A549 (cell line): ENCODE measurements around the gene ELL3.

ENCODE experiments used
- BHLHE40 ChIP-seq: IDR thresholded peaks from 2 replicates; pipeline ENCODE4 v1.6.1; 2012; ENCODE audit warnings: low read depth, low read length, inconsistent platforms
- CEBPB ChIP-seq, 2 experiments: fragments of >200 bp in 1 of 2; sonication (Bioruptor Twin) in 1 of 2; formaldehyde crosslinking in 1 of 2; IDR thresholded peaks; 2 replicates each; pipeline ENCODE4 v1.6.1; 2012 to 2016
- EP300 ChIP-seq, 2 experiments: fragments of >200 bp; sonication (Bioruptor Twin); formaldehyde crosslinking; IDR thresholded peaks; 2 replicates in 1 of 2; 3 replicates in 1 of 2; pipeline ENCODE4 v1.6.1; 2016 to 2017
- HOXB5 ChIP-seq: fragments of 250-450 bp; sonication (Bioruptor Pico); IDR thresholded peaks from 2 replicates; pipeline ENCODE4 v1.5.0; 2020; ENCODE audit warnings: mild to moderate bottlenecking, moderate library complexity
- MAFK ChIP-seq: fragments of 450-650 bp; IDR thresholded peaks from 2 replicates; pipeline ENCODE4 v1.6.1; 2014; ENCODE audit not compliant: partially characterized antibody
- POLR2A ChIP-seq: IDR thresholded peaks from 2 replicates; pipeline ENCODE4 v1.6.1; 2012; ENCODE audit warnings: mild to moderate bottlenecking, low read length
- POLR2AphosphoS2 ChIP-seq: conservative IDR thresholded peaks from 2 replicates; pipeline ENCODE4 v1.6.1; 2012; ENCODE audit warnings: low read length, improper control_type of control experiment, inconsistent platforms
- RAD21 ChIP-seq, 2 experiments: fragments of >200 bp in 1 of 2; sonication (Bioruptor Twin) in 1 of 2; formaldehyde crosslinking in 1 of 2; IDR thresholded peaks in 1 of 2; conservative IDR thresholded peaks in 1 of 2; 2 replicates in 1 of 2; 3 replicates in 1 of 2; pipeline ENCODE4 v1.6.1; 2012 to 2018; ENCODE audit warnings: inconsistent platforms in 1 of 2
- SMC3 ChIP-seq: fragments of >200 bp; sonication (Bioruptor Twin); formaldehyde crosslinking; IDR thresholded peaks from 3 replicates; pipeline ENCODE4 v1.6.1; 2018; ENCODE audit warnings: inconsistent platforms
- ZC3H11A ChIP-seq: fragments of 450-650 bp; IDR thresholded peaks from 2 replicates; pipeline ENCODE4 v1.6.1; 2014; ENCODE audit warnings: antibody characterized with exemption, mild to moderate bottlenecking
- TF ChIP-seq, protein P1 (sequence below): fragments of >200 bp; sonication (Bioruptor Twin); formaldehyde crosslinking; IDR thresholded peaks from 3 replicates; pipeline ENCODE4 v1.5.1; 2016

- TF ChIP-seq CEBPB (IDR thresholded peaks at IDR 0.05): no peak
- TF ChIP-seq, protein P1, sequence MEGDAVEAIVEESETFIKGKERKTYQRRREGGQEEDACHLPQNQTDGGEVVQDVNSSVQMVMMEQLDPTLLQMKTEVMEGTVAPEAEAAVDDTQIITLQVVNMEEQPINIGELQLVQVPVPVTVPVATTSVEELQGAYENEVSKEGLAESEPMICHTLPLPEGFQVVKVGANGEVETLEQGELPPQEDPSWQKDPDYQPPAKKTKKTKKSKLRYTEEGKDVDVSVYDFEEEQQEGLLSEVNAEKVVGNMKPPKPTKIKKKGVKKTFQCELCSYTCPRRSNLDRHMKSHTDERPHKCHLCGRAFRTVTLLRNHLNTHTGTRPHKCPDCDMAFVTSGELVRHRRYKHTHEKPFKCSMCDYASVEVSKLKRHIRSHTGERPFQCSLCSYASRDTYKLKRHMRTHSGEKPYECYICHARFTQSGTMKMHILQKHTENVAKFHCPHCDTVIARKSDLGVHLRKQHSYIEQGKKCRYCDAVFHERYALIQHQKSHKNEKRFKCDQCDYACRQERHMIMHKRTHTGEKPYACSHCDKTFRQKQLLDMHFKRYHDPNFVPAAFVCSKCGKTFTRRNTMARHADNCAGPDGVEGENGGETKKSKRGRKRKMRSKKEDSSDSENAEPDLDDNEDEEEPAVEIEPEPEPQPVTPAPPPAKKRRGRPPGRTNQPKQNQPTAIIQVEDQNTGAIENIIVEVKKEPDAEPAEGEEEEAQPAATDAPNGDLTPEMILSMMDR: no peak
- TF ChIP-seq BHLHE40: no peak
- no peak for TF ChIP-seq SMC3
- TF ChIP-seq RAD21 (conservative IDR thresholded peaks at IDR 0.05 in 1 of 2, IDR thresholded peaks at IDR 0.05 in 1 of 2): no peak
- TF ChIP-seq POLR2A: no peak
- TF ChIP-seq POLR2AphosphoS2: no peak
- TF ChIP-seq MAFK: no peak
- TF ChIP-seq ZC3H11A: no peak
- no peak for TF ChIP-seq HOXB5
- TF ChIP-seq EP300 (IDR thresholded peaks at IDR 0.05): no peak
Observed at GRCh38 chr15:43821505-43821904, 44.7 kb upstream of the ELL3 start.
